Loucy (cell line): Measurements from ENCODE around the gene SIAH3.
"Not testable (repeated sequence)": the region's sequence is repeated elsewhere in the genome, so short reads cannot be mapped to it uniquely, and the experiment has no call there.

Experiments
- CTCF ChIP-seq: fragments of 200-600 bp; sonication (generic); conservative IDR thresholded peaks from 2 replicates; pipeline ENCODE4 v1.5.1; 2014; ENCODE audit warnings: mild to moderate bottlenecking, antibody characterized with exemption, low read length
- EZH2phosphoT487 ChIP-seq: fragments of 200-600 bp; IDR thresholded peaks from 2 replicates; pipeline ENCODE4 v1.6.1; 2018; ENCODE audit warnings: antibody characterized with exemption, mild to moderate bottlenecking, moderate library complexity, borderline replicate concordance

DNA sequence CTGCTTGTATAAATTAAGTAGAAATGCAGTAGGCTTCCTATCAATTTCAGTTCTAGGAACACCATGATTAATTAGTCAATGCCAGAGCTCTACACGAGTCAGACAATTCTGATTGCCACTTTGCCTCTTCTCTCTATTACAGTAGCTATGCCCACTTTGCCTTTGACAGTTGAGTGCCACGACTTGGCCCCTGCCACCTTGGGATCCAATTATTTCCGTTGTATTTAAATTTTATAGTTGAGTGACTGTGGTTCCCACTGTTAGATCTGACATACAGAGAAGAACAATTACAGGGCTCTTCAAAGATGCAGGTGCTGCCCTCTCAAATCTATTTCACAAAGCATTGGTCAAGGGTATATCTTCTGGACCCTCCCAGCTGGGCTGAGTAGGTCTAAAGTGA is 94.0 kb downstream of the SIAH3 start:
- TF ChIP-seq CTCF, EZH2phosphoT487: not testable (repeated sequence)
